Hepatocyte (in vitro differentiated cells): ENCODE measurements around the gene SLC39A7. TPM values are rescaled to one million over a fixed set of nuclear protein-coding genes. Genes with fewer than 3 reads are reported as not detected.

Source experiments
- DNase-seq: peaks from one replicate; pipeline ENCODE4 v3.0.0-alpha.2; 2016; ENCODE audit warnings: low spot score
- H2AFZ ChIP-seq: fragments of 200-600 bp; sonication (generic); 2 replicates; pipeline ENCODE4 v1.6.0; 2016; ENCODE audit warnings: antibody characterized with exemption, mild to moderate bottlenecking
- H3K27ac ChIP-seq: fragments of 200-600 bp; sonication (generic); 2 replicates; pipeline ENCODE4 v1.5.1; 2016; ENCODE audit warnings: mild to moderate bottlenecking
- H3K27me3 ChIP-seq: fragments of 200-600 bp; sonication (generic); 2 replicates; pipeline ENCODE4 v1.6.1; 2016
- H3K36me3 ChIP-seq: fragments of 200-600 bp; sonication (generic); replicated peaks from 2 replicates; pipeline ENCODE4 v1.5.1; 2016; ENCODE audit warnings: low read depth; ENCODE audit not compliant: insufficient read depth
- H3K4me1 ChIP-seq: fragments of 200-600 bp; sonication (generic); 2 replicates; pipeline ENCODE4 v1.5.1; 2016; ENCODE audit warnings: mild to moderate bottlenecking, moderate library complexity; ENCODE audit not compliant: insufficient read depth
- H3K4me2 ChIP-seq: fragments of 200-600 bp; sonication (generic); 2 replicates; pipeline ENCODE4 v1.6.0; 2016
- H3K4me3 ChIP-seq: fragments of 200-600 bp; sonication (generic); 2 replicates; pipeline ENCODE4 v1.5.1; 2016; ENCODE audit warnings: mild to moderate bottlenecking
- H3K79me2 ChIP-seq: fragments of 200-600 bp; sonication (generic); 2 replicates; pipeline ENCODE4 v1.6.0; 2017; ENCODE audit warnings: mild to moderate bottlenecking
- H3K9me2 ChIP-seq: fragments of 200-600 bp; sonication (generic); replicated peaks from 2 replicates; pipeline ENCODE4 v1.6.0; 2017; ENCODE audit warnings: mild to moderate bottlenecking; ENCODE audit not compliant: insufficient read depth
- H3K9me3 ChIP-seq: fragments of 200-600 bp; sonication (generic); 2 replicates; pipeline ENCODE4 v1.5.1; 2016; ENCODE audit warnings: low read depth, mild to moderate bottlenecking
- H4K20me1 ChIP-seq: fragments of 200-600 bp; sonication (generic); 2 replicates; pipeline ENCODE4 v1.6.0; 2016; ENCODE audit warnings: mild to moderate bottlenecking; ENCODE audit not compliant: insufficient read depth, poor library complexity, severe bottlenecking
- CTCF ChIP-seq: fragments of 200-600 bp; sonication (generic); IDR thresholded peaks from 2 replicates; pipeline ENCODE4 v1.5.1; 2016; ENCODE audit warnings: antibody characterized with exemption, mild to moderate bottlenecking; ENCODE audit not compliant: poor library complexity
- EZH2 ChIP-seq: fragments of 200-600 bp; sonication (generic); IDR thresholded peaks from 2 replicates; pipeline ENCODE4 v1.6.1; 2016; ENCODE audit warnings: antibody characterized with exemption, mild to moderate bottlenecking, borderline replicate concordance
- EZH2phosphoT487 ChIP-seq: fragments of 200-600 bp; sonication (generic); IDR thresholded peaks from one replicate; pipeline ENCODE4 v1.6.1; 2018; ENCODE audit warnings: antibody characterized with exemption, mild to moderate bottlenecking, low read depth, moderate library complexity; ENCODE audit not compliant: unreplicated experiment, severe bottlenecking
- WGBS: methylation state at CpG from one replicate; pipeline ENCODE4 v1.1.6; 2016; ENCODE audit warnings: low lambda C conversion rate; ENCODE audit errors: missing lambda C conversion rate; 5-methylcytosine and 5-hydroxymethylcytosine counted together
- polyA plus RNA-seq: library from polyadenylated mRNA; unstranded; fragments of >200 nt; fragmentation: Nextera tagmentation; extraction: Ambion mirVana; gene quantifications from 2 replicates; pipeline ENCODE4 v1.2.1, GENCODE V29; 2016
- total RNA-seq: library from RNA; depleted of rRNA; stranded (reverse); fragments of >200 nt; gene quantifications from 2 replicates; pipeline ENCODE4 v1.2.3, GENCODE V29; 2014

The SLC39A7 gene
- total and polyA plus RNA-seq, 2 experiments from 2014 or later, result 55.0 to 130 TPM

GRCh38 chr6:33181141-33181540 lies 19.5 kb upstream of the SLC39A7 start:
- H3K9me3 ChIP-seq, result no peaks in the 10 kb centered on the region
- no peaks in the 10 kb centered on the region for H3K36me3 ChIP-seq
- H3K4me1 ChIP-seq, result no peaks in the 10 kb centered on the region
- DNase-seq, result no peak
- no peaks in the 10 kb centered on the region for H3K9me2 ChIP-seq
- no peak overlapping the region for H2AFZ ChIP-seq
- no peak for TF ChIP-seq EZH2phosphoT487
- TF ChIP-seq CTCF, result no peak
- TF ChIP-seq EZH2, result no peak
- no peak overlapping the region for H3K27ac ChIP-seq
- H3K27me3 ChIP-seq, result no peaks in the 10 kb centered on the region
- H3K79me2 ChIP-seq, result no peaks in the 10 kb centered on the region
- H3K4me2 ChIP-seq, result no peak overlapping the region
- no peaks in the 10 kb centered on the region for H4K20me1 ChIP-seq
- no peak overlapping the region for H3K4me3 ChIP-seq
- whole genome bisulfite sequencing, result 82% methylated on average over 7 of the region's 7 CpGs

GRCh38 chr6:33183071-33183683 lies 17.5 kb upstream of the SLC39A7 start:
- H3K4me1 ChIP-seq, result no peaks in the 10 kb centered on the region
- no peaks in the 10 kb centered on the region for H3K36me3 ChIP-seq
- no peak for DNase-seq
- 95% methylated on average over 5 of the region's 5 CpGs for WGBS
- no peak overlapping the region for H3K4me2 ChIP-seq
- H3K4me3 ChIP-seq, result no peak overlapping the region
- no peak for TF ChIP-seq EZH2phosphoT487
- TF ChIP-seq EZH2, result no peak
- no peak for TF ChIP-seq CTCF
- no peaks in the 10 kb centered on the region for H4K20me1 ChIP-seq
- H2AFZ ChIP-seq, result no peak overlapping the region
- no peak overlapping the region for H3K27ac ChIP-seq
- H3K27me3 ChIP-seq, result no peaks in the 10 kb centered on the region
- H3K9me3 ChIP-seq, result no peaks in the 10 kb centered on the region
- H3K9me2 ChIP-seq, result no peaks in the 10 kb centered on the region
- H3K79me2 ChIP-seq, result no peaks in the 10 kb centered on the region

- Histone ChIP-seq H3K27ac (no peak overlapping the region), H3K4me1 (no peaks in the 10 kb centered on the region)
- 83% methylated on average over 9 of the region's 9 CpGs for WGBS
Observed at GRCh38 chr6:33185190-33185589, 15.5 kb upstream of the SLC39A7 start.

More at GRCh38 chr6:33185190-33185589, 15.5 kb upstream of the SLC39A7 start:
- Histone ChIP-seq H3K36me3 (no peaks in the 10 kb centered on the region), H3K27me3 (no peaks in the 10 kb centered on the region), H4K20me1 (no peaks in the 10 kb centered on the region), H2AFZ (no peak overlapping the region), H3K4me3 (no peak overlapping the region), H3K4me2 (no peak overlapping the region), H3K79me2 (no peaks in the 10 kb centered on the region), H3K9me2 (no peaks in the 10 kb centered on the region), H3K9me3 (no peaks in the 10 kb centered on the region)
- no peak for TF ChIP-seq EZH2
- TF ChIP-seq CTCF, result no peak
- no peak for DNase-seq
